Activated CD8-positive, alpha-beta memory T cell treated with anti-CD3 and anti-CD28 coated beads, Interleukin-2, amount 50 U/mL, for 24 hours (primary cell): ENCODE results near the gene KIR3DL3.
"Not testable (repeated sequence)": the region's sequence is repeated elsewhere in the genome, so short reads cannot be mapped to it uniquely, and the experiment has no call there.

Experiments
- DNase-seq: peaks from one replicate; pipeline ENCODE4 v3.0.0-alpha.2; 2020; ENCODE audit errors: extremely low read depth

Gene KIR3DL3

GRCh38 chr19:54724142-54724541 is at the start of gene KIR3DL3:
TSS of gene KIR3DL3 (plus strand) at chr19:54724442. CDS start at chr19:54724497, 55 bp downstream.
- DNase-seq = no peak

- DNase-seq = not testable (repeated sequence)
Measured at GRCh38 chr19:54676210-54676834, 47.9 kb upstream of the KIR3DL3 start.

GRCh38 chr19:54677217-54677616 is 47.0 kb upstream of the KIR3DL3 start:
- DNase-seq = no peak

- DNase-seq = not testable (repeated sequence)
Measured at GRCh38 chr19:54681596-54681995, 42.6 kb upstream of the KIR3DL3 start.

GRCh38 chr19:54682306-54682856 is 41.9 kb upstream of the KIR3DL3 start:
- no peak for DNase-seq

- DNase-seq = no peak
Measured at GRCh38 chr19:54684527-54684926, 39.7 kb upstream of the KIR3DL3 start.

GRCh38 chr19:54691582-54692297 is 32.5 kb upstream of the KIR3DL3 start:
- DNase-seq = no peak

- no peak for DNase-seq
Measured at GRCh38 chr19:54692298-54692615, 32.0 kb upstream of the KIR3DL3 start.

- DNase-seq = no peak
Measured at GRCh38 chr19:54694648-54695047, 29.6 kb upstream of the KIR3DL3 start.

- no peak for DNase-seq
Measured at GRCh38 chr19:54696117-54696548, 28.1 kb upstream of the KIR3DL3 start.

- DNase-seq = no peak
Measured at GRCh38 chr19:54696766-54697165, 27.5 kb upstream of the KIR3DL3 start.

- DNase-seq = not testable (repeated sequence)
Measured at GRCh38 chr19:54697716-54698115, 26.5 kb upstream of the KIR3DL3 start.

- DNase-seq = no peak
Measured at GRCh38 chr19:54704928-54705327, 19.3 kb upstream of the KIR3DL3 start.

GRCh38 chr19:54707962-54708361 is 16.3 kb upstream of the KIR3DL3 start:
- no peak for DNase-seq

GRCh38 chr19:54708781-54709180 is 15.5 kb upstream of the KIR3DL3 start:
- no peak for DNase-seq

- DNase-seq = no peak
Measured at GRCh38 chr19:54709212-54709948, 14.9 kb upstream of the KIR3DL3 start.

GRCh38 chr19:54709956-54710355 is 14.3 kb upstream of the KIR3DL3 start:
- DNase-seq = not testable (repeated sequence)

GRCh38 chr19:54724644-54725043 is 402 bp downstream of the KIR3DL3 start:
- DNase-seq = no peak

- DNase-seq = no peak
Measured at GRCh38 chr19:54725321-54725720, 1.1 kb downstream of the KIR3DL3 start.

GRCh38 chr19:54727562-54727961 is 3.3 kb downstream of the KIR3DL3 start:
- DNase-seq = no peak

- no peak for DNase-seq
Measured at GRCh38 chr19:54728167-54728566, 3.9 kb downstream of the KIR3DL3 start.

- no peak for DNase-seq
Measured at GRCh38 chr19:54729416-54730188, 5.4 kb downstream of the KIR3DL3 start.
